Measurements from ENCODE around the gene PCDHA4.
"Not testable (repeated sequence)": the region's sequence is repeated elsewhere in the genome, so short reads cannot be mapped to it uniquely, and the experiment has no call there.

Gene PCDHA4

DNA sequence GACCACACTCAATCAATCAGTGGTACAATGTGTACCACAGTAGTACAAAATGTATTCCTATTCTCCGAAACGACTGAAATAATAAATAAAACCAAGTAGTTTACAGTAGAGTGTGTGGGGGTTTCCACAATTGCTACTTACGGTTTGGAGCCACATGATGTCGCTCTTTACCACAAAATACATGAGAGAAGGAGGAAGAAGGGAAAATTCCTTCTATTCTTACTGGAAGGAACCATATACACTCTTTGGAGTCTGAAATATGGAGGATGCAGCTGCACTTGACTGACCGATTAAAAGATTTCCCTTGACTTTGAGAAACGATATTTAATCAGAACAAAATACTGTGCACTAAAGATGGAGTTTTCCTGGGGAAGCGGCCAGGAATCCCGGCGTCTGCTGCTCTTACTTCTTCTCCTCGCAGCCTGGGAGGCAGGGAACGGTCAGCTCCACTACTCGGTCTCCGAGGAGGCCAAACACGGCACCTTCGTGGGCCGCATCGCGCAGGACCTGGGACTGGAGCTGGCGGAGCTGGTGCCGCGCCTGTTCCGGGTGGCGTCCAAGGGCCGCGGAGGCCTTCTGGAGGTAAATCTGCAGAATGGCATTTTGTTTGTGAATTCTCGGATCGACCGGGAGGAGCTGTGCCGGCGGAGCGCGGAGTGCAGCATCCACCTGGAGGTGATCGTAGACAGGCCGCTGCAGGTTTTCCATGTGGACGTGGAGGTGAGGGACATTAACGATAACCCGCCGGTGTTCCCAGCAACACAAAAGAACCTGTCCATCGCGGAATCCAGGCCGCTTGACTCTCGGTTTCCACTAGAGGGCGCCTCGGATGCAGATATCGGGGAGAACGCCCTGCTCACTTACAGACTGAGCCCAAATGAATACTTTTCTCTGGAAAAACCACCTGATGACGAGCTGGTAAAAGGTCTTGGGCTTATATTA lies at the start of gene PCDHA4:
TSS of gene PCDHA4 (plus strand) at position 235 of the 942 bp plus-strand sequence.
- no peak for DNase-seq

DNA sequence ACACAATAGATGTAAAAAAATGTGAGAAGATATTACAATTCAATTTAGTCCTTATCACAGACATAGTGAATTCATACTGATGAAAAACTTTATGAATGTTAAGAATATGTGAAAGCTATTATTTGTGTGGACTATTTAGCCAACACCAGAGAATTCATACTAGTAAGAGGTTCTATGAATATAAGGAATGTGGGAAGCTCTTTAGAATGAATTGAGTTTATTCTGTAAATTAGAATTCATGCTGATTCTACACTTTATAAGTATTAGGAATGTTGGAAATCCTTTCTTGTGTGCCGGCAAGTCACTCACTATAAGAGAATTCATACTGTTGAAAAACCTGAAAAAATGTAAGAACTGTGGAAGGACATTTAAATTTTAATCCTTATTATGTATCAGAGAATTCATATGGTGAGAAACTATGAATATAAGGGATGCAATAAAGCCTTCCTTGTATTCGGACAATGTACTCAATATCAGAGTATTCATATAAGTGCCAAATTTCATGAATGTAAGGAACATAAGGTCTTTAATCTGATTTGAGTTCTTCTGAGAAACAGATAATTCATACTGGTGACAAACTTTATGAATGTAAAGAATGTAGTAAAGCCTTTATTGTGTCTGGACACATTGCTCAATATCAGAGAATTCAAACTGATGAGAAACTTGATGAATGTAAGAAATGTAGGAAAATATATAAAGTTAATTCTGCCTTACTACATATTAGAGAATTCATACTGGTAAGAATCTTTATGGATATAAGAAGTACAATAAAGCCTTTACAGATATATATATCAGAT lies 42.5 kb upstream of the PCDHA4 start:
- no peak for DNase-seq

DNA sequence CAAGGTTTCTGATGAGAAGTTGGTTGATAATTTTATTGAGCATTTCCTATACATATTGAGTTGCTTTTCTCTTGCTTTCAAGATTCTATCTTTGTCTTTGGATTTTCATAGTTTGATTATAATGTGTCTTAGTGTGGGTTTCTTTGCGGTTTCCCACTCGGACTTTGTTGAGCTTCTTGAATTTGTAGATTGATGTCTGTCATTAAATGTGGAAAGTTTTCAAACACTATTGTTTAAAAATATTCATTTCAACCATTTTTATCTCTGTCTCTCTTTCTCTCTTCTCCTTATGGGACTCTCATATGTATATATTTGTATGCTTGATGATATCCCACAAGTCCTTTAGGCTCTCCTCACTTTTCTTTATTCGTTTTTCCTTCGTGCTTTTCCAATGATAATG lies 39.4 kb upstream of the PCDHA4 start:
- no peak for DNase-seq

DNA sequence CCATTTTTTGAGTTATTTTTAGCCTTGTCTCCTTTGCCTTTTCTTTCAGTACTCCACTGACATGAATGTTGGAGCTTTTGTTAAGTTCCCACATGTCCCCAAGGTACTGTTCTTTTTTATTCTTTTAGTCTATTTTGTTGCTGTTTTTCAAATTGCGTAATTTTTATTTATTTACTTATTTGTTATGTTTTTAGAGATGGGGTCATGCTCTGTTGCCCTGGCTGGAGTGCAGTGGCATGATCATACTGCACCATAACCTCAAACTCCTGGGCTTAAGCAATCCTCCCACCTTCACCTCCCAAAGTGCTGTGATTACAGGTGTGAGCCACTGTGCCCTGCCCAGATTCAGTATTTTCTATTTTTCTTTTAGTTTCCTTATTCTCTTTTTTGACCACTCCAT lies 26.4 kb upstream of the PCDHA4 start:
- no peak for DNase-seq

DNA sequence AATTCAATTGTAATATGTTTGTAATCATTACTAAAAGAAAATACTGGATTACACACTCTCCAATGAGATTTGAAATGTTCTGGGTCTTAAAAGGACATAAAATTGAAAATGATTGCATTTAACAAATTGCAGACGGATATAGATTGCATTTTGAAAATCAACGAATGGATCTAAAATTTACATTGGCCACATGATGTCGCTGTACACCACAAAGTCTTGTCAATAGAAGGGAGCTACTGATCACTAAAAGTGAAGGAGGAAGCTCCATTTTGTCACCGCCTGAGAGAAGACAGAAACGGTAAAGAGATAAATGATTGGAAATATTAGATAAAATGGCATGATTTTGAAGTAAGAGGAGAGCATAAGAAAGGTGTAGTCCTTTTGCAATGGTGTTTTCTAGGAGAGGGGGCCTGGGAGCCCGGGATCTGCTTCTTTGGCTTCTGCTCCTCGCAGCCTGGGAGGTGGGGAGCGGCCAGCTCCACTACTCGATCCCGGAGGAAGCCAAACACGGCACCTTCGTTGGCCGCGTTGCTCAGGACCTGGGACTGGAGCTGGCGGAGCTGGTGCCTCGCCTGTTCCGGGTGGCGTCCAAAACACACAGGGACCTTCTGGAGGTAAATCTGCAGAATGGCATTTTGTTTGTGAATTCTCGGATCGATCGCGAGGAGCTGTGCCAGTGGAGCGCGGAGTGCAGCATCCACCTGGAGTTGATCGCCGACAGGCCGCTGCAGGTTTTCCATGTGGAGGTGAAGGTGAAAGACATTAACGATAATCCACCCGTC lies 20.8 kb upstream of the PCDHA4 start, which contains the start of gene PCDHA1:
TSS of gene PCDHA1 (plus strand) at position 236 of the 782 bp plus-strand sequence.
- no peak for DNase-seq

DNA sequence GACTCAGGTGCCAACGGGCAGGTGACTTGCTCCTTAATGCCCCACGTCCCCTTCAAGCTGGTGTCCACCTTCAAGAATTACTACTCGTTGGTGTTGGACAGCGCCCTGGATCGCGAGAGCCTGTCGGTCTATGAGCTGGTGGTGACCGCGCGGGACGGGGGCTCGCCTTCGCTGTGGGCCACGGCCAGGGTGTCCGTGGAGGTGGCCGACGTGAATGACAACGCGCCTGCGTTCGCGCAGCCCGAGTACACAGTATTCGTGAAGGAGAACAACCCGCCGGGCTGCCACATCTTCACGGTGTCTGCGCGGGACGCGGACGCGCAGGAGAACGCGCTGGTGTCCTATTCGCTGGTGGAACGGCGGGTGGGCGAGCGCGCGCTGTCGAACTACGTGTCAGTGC lies 19.4 kb upstream of the PCDHA4 start:
- DNase-seq = not testable (repeated sequence)

DNA sequence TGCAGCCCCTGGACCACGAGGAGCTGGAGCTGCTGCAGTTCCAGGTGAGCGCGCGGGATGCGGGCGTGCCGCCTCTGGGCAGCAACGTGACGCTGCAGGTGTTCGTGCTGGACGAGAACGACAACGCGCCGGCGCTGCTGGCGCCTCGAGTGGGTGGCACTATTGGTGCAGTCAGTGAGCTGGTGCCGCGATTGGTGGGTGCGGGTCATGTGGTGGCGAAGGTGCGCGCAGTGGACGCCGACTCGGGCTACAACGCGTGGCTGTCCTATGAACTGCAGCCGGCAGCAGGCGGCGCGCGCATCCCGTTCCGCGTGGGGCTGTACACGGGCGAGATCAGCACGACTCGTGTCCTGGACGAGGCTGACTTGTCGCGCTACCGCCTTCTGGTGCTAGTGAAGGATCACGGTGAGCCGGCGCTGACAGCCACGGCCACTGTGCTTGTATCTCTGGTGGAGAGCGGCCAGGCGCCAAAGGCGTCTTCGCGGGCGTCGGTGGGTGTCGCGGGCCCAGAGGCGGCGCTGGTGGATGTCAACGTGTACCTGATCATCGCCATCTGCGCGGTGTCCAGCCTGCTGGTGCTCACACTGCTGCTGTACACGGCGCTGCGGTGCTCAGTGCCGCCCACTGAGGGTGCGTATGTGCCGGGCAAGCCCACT lies 18.9 kb upstream of the PCDHA4 start:
- not testable (repeated sequence) for DNase-seq

DNA sequence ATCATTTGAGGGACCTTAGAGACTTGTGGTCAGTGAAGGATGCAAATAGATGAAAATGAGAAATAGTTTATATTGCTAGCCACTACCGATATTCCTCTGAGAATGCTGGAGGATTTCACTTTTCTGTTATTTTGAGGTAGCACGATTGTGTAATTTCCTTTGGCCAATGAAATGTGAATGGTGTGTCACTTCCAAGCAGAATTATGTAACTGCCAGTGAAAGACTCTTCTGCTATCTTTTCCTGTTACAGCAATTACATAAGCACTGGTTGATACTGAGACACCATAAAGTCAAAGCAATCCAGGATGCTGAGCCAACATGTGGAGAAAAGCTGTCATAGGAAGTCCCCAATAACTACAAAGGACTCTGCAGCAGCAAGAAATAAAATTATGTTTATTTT lies 15.8 kb upstream of the PCDHA4 start:
- no peak for DNase-seq

DNA sequence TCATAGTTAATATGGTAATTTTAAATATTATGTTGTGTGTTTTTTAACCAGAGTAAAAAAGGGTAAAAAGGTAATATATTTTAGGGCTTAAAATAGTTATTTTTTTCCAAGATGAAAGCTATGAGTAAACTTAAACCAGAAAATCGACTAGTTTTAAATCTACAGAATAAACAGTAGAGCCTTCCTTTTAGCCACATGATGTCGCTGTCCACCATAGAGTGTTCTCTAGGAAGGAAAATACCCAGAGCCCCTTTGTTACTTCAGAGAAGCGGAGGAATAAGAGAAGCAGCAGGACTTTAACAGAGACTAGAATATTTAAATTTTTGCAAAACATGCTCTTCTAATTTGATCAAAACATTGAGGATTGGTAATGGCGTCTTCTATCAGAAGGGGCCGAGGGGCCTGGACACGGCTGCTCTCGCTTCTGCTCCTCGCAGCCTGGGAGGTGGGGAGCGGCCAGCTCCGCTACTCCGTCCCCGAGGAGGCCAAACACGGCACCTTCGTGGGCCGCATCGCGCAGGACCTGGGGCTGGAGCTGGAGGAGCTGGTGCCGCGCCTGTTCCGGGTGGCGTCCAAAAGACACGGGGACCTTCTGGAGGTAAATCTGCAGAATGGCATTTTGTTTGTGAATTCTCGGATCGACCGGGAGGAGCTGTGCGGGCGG lies 12.1 kb upstream of the PCDHA4 start, which contains the start of gene PCDHA2:
TSS of gene PCDHA2 (plus strand) at position 258 of the 664 bp plus-strand sequence.
- DNase-seq = no peak

DNA sequence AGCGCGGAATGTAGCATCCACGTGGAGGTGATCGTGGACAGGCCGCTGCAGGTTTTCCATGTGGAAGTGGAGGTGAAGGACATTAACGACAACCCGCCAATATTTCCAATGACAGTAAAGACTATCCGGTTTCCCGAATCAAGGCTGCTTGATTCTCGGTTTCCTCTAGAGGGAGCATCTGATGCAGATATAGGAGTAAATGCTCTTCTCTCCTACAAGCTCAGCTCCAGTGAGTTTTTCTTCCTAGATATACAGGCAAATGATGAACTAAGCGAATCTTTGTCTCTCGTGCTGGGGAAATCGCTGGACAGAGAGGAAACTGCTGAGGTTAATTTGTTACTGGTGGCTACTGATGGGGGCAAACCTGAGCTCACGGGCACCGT lies 11.6 kb upstream of the PCDHA4 start:
- DNase-seq = no peak

DNA sequence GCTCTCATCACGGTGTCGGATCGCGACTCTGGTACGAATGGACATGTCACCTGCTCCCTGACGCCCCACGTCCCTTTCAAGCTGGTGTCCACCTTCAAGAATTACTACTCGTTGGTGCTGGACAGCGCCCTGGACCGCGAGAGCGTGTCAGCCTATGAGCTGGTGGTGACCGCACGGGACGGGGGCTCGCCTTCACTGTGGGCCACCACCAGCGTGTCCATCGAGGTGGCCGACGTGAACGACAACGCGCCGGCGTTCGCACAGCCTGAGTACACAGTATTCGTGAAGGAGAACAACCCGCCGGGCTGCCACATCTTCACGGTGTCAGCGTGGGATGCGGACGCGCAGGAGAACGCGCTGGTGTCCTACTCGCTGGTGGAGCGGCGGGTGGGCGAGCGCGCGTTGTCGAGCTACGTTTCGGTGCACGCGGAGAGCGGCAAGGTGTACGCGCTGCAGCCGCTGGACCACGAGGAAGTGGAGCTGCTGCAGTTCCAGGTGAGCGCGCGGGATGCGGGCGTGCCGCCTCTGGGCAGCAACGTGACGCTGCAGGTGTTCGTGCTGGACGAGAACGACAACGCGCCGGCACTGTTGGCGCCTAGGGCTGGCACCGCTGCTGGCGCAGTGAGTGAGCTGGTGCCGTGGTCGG lies 10.7 kb upstream of the PCDHA4 start:
- not testable (repeated sequence) for DNase-seq

DNA sequence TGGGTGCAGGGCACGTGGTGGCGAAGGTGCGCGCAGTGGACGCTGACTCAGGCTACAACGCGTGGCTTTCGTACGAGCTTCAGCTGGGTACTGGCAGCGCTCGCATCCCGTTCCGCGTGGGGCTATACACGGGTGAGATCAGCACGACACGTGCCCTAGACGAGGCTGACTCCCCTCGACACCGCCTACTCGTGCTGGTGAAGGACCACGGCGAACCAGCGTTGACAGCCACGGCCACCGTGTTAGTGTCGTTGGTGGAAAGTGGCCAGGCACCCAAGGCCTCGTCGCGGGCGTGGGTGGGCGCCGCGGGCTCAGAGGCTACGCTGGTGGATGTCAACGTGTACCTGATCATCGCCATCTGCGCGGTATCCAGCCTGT lies 10.2 kb upstream of the PCDHA4 start:
- DNase-seq = no peak

DNA sequence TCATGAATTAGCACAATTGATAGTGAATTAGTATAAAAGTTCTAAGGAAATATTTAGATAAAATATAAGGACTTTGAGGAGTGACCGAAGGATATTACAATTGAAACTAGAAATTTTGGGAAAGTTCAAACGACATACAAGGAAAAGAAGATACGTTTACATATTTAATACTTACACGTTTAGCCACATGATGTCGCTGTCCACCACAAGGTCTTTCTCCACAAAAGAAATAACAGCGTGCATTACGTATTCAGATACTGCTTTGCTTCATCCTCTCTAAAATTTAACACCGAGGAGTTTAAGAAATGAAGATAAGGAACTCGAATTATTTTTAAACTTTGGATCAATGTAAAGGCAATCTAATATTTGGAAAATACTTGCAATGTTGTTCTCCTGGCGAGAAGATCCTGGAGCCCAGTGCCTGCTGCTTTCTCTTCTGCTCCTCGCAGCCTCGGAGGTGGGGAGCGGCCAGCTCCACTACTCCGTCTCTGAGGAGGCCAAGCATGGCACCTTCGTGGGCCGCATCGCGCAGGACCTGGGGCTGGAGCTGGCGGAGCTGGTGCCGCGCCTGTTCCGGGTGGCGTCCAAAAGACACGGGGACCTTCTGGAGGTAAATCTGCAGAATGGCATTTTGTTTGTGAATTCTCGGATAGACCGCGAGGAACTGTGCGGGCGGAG lies 5.9 kb upstream of the PCDHA4 start, which contains the start of gene PCDHA3:
TSS of gene PCDHA3 (plus strand) at position 242 of the 678 bp plus-strand sequence.
- DNase-seq = no peak

DNA sequence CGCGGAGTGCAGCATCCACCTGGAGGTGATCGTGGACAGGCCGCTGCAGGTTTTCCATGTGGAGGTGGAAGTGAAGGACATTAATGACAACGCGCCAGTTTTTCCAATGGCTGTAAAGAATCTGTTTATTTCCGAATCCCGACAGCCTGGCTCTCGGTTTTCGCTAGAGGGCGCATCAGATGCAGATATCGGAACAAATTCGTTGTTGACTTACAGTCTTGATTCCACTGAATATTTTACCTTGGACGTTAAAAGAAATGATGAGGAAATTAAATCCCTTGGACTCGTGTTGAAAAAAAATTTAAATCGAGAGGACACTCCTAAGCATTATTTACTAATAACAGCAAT lies 5.4 kb upstream of the PCDHA4 start:
- no peak for DNase-seq

DNA sequence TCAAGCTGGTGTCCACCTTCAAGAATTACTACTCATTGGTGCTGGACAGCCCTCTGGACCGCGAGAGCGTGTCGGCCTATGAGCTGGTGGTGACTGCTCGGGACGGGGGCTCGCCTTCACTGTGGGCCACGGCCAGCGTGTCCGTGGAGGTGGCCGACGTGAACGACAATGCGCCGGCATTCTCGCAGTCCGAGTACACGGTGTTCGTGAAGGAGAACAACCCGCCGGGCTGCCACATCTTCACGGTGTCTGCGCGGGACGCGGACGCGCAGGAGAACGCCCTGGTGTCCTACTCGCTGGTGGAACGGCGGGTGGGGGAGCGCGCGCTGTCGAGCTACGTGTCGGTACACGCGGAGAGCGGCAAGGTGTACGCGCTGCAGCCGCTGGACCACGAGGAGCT lies 4.5 kb upstream of the PCDHA4 start:
- DNase-seq = not testable (repeated sequence)

DNA sequence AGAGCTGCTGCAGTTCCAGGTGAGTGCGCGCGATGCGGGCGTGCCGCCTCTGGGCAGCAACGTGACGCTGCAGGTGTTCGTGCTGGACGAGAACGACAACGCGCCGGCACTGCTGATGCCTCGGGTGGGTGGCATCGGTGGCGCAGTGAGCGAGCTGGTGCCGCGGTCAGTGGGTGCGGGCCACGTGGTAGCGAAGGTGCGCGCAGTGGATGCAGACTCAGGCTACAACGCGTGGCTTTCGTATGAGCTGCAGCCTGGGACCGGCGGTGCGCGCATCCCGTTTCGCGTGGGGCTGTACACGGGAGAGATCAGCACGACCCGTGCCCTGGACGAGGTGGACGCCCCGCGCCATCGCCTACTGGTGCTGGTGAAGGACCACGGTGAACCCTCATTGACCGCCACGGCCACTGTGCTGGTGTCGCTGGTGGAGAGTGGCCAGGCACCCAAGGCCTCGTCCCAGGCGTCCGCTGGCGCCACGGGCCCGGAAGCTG lies 4.0 kb upstream of the PCDHA4 start:
- DNase-seq = no peak

DNA sequence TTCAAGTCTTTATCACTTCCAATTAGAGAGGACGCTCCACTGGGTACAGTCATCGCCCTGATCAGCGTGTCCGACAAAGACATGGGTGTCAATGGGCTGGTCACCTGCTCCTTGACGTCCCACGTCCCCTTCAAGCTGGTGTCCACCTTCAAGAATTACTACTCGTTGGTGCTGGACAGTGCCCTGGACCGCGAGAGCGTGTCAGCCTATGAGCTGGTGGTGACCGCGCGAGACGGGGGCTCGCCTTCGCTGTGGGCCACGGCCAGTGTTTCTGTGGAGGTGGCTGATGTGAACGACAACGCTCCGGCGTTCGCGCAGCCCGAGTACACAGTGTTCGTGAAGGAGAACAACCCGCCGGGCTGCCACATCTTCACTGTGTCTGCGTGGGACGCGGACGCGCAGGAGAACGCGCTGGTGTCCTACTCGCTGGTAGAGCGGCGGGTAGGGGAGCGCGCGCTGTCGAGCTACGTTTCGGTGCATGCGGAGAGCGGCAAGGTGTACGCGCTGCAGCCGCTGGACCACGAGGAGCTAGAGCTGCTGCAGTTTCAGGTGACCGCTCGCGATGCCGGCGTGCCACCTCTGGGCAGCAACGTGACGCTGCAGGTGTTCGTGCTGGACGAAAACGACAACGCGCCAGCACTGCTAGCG lies 1.5 kb downstream of the PCDHA4 start:
- not testable (repeated sequence) for DNase-seq

DNA sequence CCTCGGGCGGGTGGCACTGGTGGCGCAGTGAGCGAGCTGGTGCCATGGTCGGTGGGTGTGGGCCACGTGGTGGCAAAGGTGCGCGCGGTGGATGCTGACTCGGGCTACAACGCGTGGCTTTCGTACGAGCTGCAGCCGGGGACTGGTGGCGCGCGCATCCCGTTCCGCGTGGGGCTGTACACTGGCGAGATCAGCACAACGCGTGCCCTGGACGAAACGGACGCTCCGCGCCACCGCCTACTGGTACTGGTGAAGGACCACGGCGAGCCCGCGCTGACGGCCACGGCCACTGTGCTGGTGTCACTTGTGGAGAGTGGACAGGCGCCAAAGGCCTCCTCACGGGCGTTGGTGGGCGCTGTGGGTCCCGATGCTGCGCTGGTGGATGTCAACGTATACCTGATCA lies 2.0 kb downstream of the PCDHA4 start:
- DNase-seq = no peak

DNA sequence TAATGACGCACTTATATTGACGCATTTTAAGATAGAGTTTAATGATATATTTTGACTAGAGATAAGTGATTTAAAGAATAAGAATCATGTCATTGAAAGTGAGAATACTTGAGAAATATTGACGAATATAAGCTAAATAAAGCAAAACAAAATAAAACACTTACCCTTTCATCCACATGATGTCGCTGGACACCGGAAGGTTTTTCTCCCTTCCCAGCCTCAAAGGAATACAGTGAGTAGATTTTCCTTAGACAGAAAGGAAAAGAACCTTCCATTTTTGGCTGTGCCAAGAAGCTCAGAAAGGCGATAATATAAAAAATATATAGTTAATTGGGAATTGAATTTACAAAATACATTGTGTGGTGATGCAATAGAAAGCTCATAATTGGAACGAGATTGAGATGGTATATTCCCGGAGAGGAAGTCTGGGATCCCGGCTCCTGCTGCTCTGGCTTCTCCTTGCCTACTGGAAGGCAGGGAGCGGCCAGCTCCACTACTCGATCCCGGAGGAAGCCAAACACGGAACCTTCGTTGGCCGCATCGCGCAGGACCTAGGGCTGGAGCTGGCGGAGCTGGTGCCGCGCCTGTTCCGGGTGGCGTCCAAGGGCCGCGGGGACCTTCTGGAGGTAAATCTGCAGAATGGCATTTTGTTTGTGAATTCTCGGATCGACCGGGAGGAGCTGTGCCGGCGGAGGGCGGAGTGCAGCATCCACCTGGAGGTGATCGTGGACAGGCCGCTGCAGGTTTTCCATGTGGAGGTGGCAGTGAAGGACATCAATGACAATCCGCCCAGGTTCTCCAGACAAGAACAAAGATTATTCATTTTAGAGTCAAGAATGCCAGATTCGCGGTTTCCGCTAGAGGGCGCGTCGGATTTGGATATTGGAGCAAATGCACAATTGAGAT lies 14.8 kb downstream of the PCDHA4 start, which contains the start of gene PCDHA5:
TSS of gene PCDHA5 (plus strand) at position 239 of the 906 bp plus-strand sequence.
- DNase-seq = no peak
